H1 (cell line): ENCODE results near the gene SLC4A1. TPM values are rescaled to one million over a fixed set of nuclear protein-coding genes. Genes with fewer than 3 reads are reported as not detected.

Experiments used
- CTCF ChIA-PET: fragments of 300-600 bp; sonication (Branson Sonifier 250); formaldehyde crosslinking; loops from one replicate; lab custom pipeline; 2021; ENCODE audit not compliant: partially characterized antibody; lab: Charles Lee
- POLR2A ChIA-PET: fragments of 300-600 bp; sonication (Branson Sonifier 250); formaldehyde crosslinking; loops from one replicate; lab custom pipeline; 2021; ENCODE audit warnings: inconsistent platforms; ENCODE audit not compliant: partially characterized antibody; lab: Charles Lee
- DNase-seq, 2 experiments: peaks; one replicate each; pipeline versions ENCODE4 v3.0.0 to v3.0.0-alpha.2; 2010 to 2022; ENCODE audit warnings: low spot score in 2 of 2, low read depth in 1 of 2, mixed read lengths in 1 of 2
- FAIRE-seq: peaks from 2 replicates; lab custom pipeline; 2011; peaks lifted over from hg19 to GRCh38; lab: Jason Lieb, UNC
- H2AFZ ChIP-seq: 2 replicates; pipeline ENCODE4 v1.8.1; 2012; ENCODE audit warnings: low read length, inconsistent platforms
- H2AK5ac ChIP-seq: 2 replicates; pipeline ENCODE4 v1.6.1; 2013; ENCODE audit warnings: low read depth, low read length
- H2BK120ac ChIP-seq: replicated peaks from 2 replicates; pipeline ENCODE3; 2013; ENCODE audit warnings: low read depth, low read length, inconsistent platforms
- H2BK12ac ChIP-seq: 2 replicates; pipeline ENCODE4 v1.6.1; 2013; ENCODE audit warnings: low read depth, low read length
- H2BK15ac ChIP-seq: 2 replicates; pipeline ENCODE4 v1.6.1; 2013; ENCODE audit warnings: low read length
- H2BK20ac ChIP-seq: 2 replicates; pipeline ENCODE4 v1.6.1; 2013; ENCODE audit warnings: low read length
- H2BK5ac ChIP-seq: 2 replicates; pipeline ENCODE4 v1.6.1; 2013; ENCODE audit warnings: low read depth, low read length
- H3K14ac ChIP-seq: 2 replicates; pipeline ENCODE4 v1.6.1; 2013; ENCODE audit warnings: inconsistent platforms; ENCODE audit not compliant: insufficient read length
- H3K18ac ChIP-seq: 2 replicates; pipeline ENCODE4 v1.6.1; 2013; ENCODE audit warnings: low read length; ENCODE audit errors: extremely low read depth
- H3K23ac ChIP-seq: 2 replicates; pipeline ENCODE4 v1.6.1; 2013; ENCODE audit warnings: inconsistent platforms; ENCODE audit not compliant: insufficient read length
- H3K23me2 ChIP-seq: 2 replicates; pipeline ENCODE4 v1.6.1; 2013; ENCODE audit warnings: low read depth, low read length
- H3K27ac ChIP-seq: 2 replicates; pipeline ENCODE4 v1.6.1; 2011; ENCODE audit warnings: low read depth, low read length, inconsistent platforms
- H3K27me3 ChIP-seq, 4 experiments: replicated peaks in 1 of 4; 1 replicate in 1 of 4; 2 replicates in 3 of 4; pipeline versions ENCODE4 v1.6.1 to v1.8.1; 2011 to 2013; ENCODE audit warnings: low read length in 3 of 4, mild to moderate bottlenecking in 3 of 4, inconsistent platforms in 2 of 4, mixed read lengths in 2 of 4, moderate library complexity in 1 of 4; ENCODE audit not compliant: control insufficient read depth in 3 of 4, insufficient read depth in 3 of 4; ENCODE audit errors: extremely low read depth in 1 of 4
- H3K36me3 ChIP-seq, 4 experiments: 2 replicates each; pipeline versions ENCODE4 v1.6.1 to v1.8.1; 2011 to 2013; ENCODE audit warnings: mild to moderate bottlenecking in 4 of 4, low read length in 3 of 4, moderate library complexity in 2 of 4, control low read depth in 1 of 4, inconsistent platforms in 1 of 4; ENCODE audit not compliant: insufficient read depth in 4 of 4, control insufficient read depth in 2 of 4
- H3K4ac ChIP-seq: replicated peaks from 2 replicates; pipeline ENCODE3; 2013; ENCODE audit warnings: low read length, low read depth, mixed read lengths, inconsistent platforms; ENCODE audit not compliant: insufficient read length
- H3K4me1 ChIP-seq, 4 experiments: replicated peaks in 1 of 4; 1 replicate in 1 of 4; 2 replicates in 3 of 4; pipeline versions ENCODE4 v1.6.1 to v1.8.1; 2011 to 2013; ENCODE audit warnings: low read length in 3 of 4, inconsistent platforms in 2 of 4, mixed read lengths in 1 of 4; ENCODE audit not compliant: insufficient read depth in 4 of 4, control insufficient read depth in 3 of 4
- H3K4me2 ChIP-seq, 2 experiments: 2 replicates each; pipeline versions ENCODE4 v1.6.1 to v1.8.1; 2011 to 2013; ENCODE audit warnings: low read depth in 2 of 2, low read length in 2 of 2, control low read depth in 1 of 2, inconsistent platforms in 1 of 2, mild to moderate bottlenecking in 1 of 2; ENCODE audit not compliant: insufficient read depth in 1 of 2
- H3K4me3 ChIP-seq, 4 experiments: fragments of 200-600, 300-600 bp in 1 of 4; sonication (generic), shearing (Covaris generic), sonication (Bioruptor Twin) in 1 of 4; 2 replicates each; pipeline versions ENCODE4 v1.5.1 to v1.8.1; 2011 to 2016; ENCODE audit warnings: low read length in 4 of 4, low read depth in 3 of 4, control low read depth in 2 of 4, inconsistent platforms in 2 of 4, mild to moderate bottlenecking in 2 of 4, mixed read lengths in 1 of 4, moderate library complexity in 1 of 4; ENCODE audit not compliant: insufficient read depth in 2 of 4; ENCODE audit errors: extremely low read depth in 1 of 4
- H3K56ac ChIP-seq: replicated peaks from 2 replicates; pipeline ENCODE3; 2013; ENCODE audit warnings: low read depth, mild to moderate bottlenecking, mixed read lengths, low read length, inconsistent platforms; ENCODE audit not compliant: insufficient read length
- H3K79me1 ChIP-seq: 2 replicates; pipeline ENCODE4 v1.6.1; 2013; ENCODE audit warnings: low read depth, low read length, control low read depth
- H3K79me2 ChIP-seq, 2 experiments: 2 replicates each; pipeline versions ENCODE4 v1.6.1 to v1.8.1; 2012 to 2013; ENCODE audit warnings: low read length in 2 of 2, mild to moderate bottlenecking in 2 of 2, inconsistent platforms in 1 of 2; ENCODE audit not compliant: insufficient read depth in 2 of 2, control insufficient read depth in 1 of 2
- H3K9ac ChIP-seq, 4 experiments: replicated peaks in 1 of 4; 1 replicate in 1 of 4; 2 replicates in 3 of 4; pipeline versions ENCODE4 v1.6.1 to v1.8.1; 2011 to 2013; ENCODE audit warnings: low read depth in 3 of 4, low read length in 3 of 4, control low read depth in 2 of 4, mild to moderate bottlenecking in 2 of 4, moderate library complexity in 2 of 4, inconsistent platforms in 1 of 4; ENCODE audit errors: extremely low read depth in 1 of 4
- H3K9me3 ChIP-seq, 2 experiments: 2 replicates each; pipeline versions ENCODE4 v1.6.1 to v1.8.1; 2012 to 2013; ENCODE audit warnings: mild to moderate bottlenecking in 2 of 2, moderate library complexity in 2 of 2, control low read depth in 1 of 2, inconsistent platforms in 1 of 2, low read depth in 1 of 2, low read length in 1 of 2, mixed read lengths in 1 of 2; ENCODE audit not compliant: insufficient read depth in 2 of 2
- H4K20me1 ChIP-seq, 2 experiments: replicated peaks in 1 of 2; 2 replicates each; pipeline versions ENCODE3 to v1.8.1; 2011 to 2013; ENCODE audit warnings: inconsistent platforms in 2 of 2, low read length in 2 of 2, mild to moderate bottlenecking in 1 of 2; ENCODE audit not compliant: insufficient read depth in 2 of 2, control insufficient read depth in 1 of 2
- H4K5ac ChIP-seq: 2 replicates; pipeline ENCODE4 v1.6.1; 2013; ENCODE audit warnings: low read length, low read depth, mixed read lengths, inconsistent platforms; ENCODE audit not compliant: insufficient read length
- H4K8ac ChIP-seq: 2 replicates; pipeline ENCODE4 v1.8.0; 2013; ENCODE audit warnings: mild to moderate bottlenecking, moderate library complexity, low read length, inconsistent platforms; ENCODE audit not compliant: insufficient read depth; ENCODE audit errors: extremely low read depth
- H4K91ac ChIP-seq: replicated peaks from 2 replicates; pipeline ENCODE3; 2013; ENCODE audit warnings: low read length, mixed read lengths, inconsistent platforms; ENCODE audit not compliant: insufficient read length
- HDAC2 ChIP-seq, 2 experiments: fragments of 300-600 bp in 1 of 2; sonication (generic) in 1 of 2; IDR thresholded peaks; 2 replicates each; pipeline ENCODE4 v1.6.1; 2011 to 2012; ENCODE audit warnings: low read depth in 2 of 2, low read length in 2 of 2, mild to moderate bottlenecking in 2 of 2, moderate library complexity in 2 of 2, borderline replicate concordance in 1 of 2, inconsistent platforms in 1 of 2
- PHF8 ChIP-seq: fragments of 200-600 bp; sonication (generic); conservative IDR thresholded peaks from 2 replicates; pipeline ENCODE4 v1.7.1; 2012; ENCODE audit warnings: low read depth, mild to moderate bottlenecking, inconsistent platforms, low read length, moderate library complexity
- RAD21 ChIP-seq, 2 experiments: IDR thresholded peaks in 1 of 2; conservative IDR thresholded peaks in 1 of 2; 2 replicates each; pipeline ENCODE4 v1.6.1; 2011; ENCODE audit warnings: low read depth in 2 of 2, low read length in 2 of 2, improper control_type of control experiment in 1 of 2, inconsistent platforms in 1 of 2, mild to moderate bottlenecking in 1 of 2, moderate library complexity in 1 of 2
- RXRA ChIP-seq: IDR thresholded peaks from 2 replicates; pipeline ENCODE4 v1.6.1; 2011; ENCODE audit warnings: low read depth, mild to moderate bottlenecking, low read length, moderate library complexity; ENCODE audit not compliant: insufficient read depth
- SIRT6 ChIP-seq: IDR thresholded peaks from one replicate; pipeline ENCODE4 v1.7.1; 2012; ENCODE audit warnings: low read length, inconsistent platforms
- WGBS, 2 experiments: shearing (Covaris generic) in 1 of 2; methylation state at CpG; one replicate each; pipeline versions ENCODE4 v1.1.6 to v1.1.7; 2013 to 2015; ENCODE audit warnings: low lambda C conversion rate in 2 of 2, mixed read lengths in 2 of 2, inconsistent platforms in 1 of 2, low coverage in 1 of 2, missing lambda C conversion rate in 1 of 2; ENCODE audit not compliant: insufficient replicate concordance in 2 of 2, insufficient coverage in 1 of 2, insufficient read length in 1 of 2; ENCODE audit errors: extremely low coverage in 1 of 2, missing lambda C conversion rate in 1 of 2; 5-methylcytosine and 5-hydroxymethylcytosine counted together
- polyA plus RNA-seq, 7 experiments: library from polyadenylated mRNA; depleted of rRNA in 3 of 7; stranded (reverse) in 5 of 7; unstranded in 2 of 7; fragments of >200 nt in 5 of 7; fragments of 200-250 nt in 2 of 7; gene quantifications; 1 replicate in 5 of 7; 2 replicates in 1 of 7; 4 replicates in 1 of 7; pipeline versions ENCODE4 v1.2.1 to v1.2.3, GENCODE V29; 2011 to 2013; ENCODE audit warnings: missing spikeins in 2 of 7, mixed read lengths in 2 of 7
- total RNA-seq: library from RNA; stranded (reverse); fragmentation: NEBNext Ultra II Directional; extraction: Animal tissue kit (Norgen Biotek cat#: 25700); gene quantifications from 2 replicates; pipeline ENCODE4 v1.2.1, GENCODE V29; 2021
- TF ChIP-seq, protein P1 (sequence below), 3 experiments: IDR thresholded peaks; 1 replicate in 2 of 3; 2 replicates in 1 of 3; pipeline versions ENCODE4 v1.5.1 to v1.6.1; 2011; ENCODE audit warnings: low read length in 3 of 3, mild to moderate bottlenecking in 3 of 3, inconsistent platforms in 2 of 3, low read depth in 1 of 3, moderate library complexity in 1 of 3; ENCODE audit not compliant: insufficient read depth in 1 of 3; ENCODE audit errors: control extremely low read depth in 1 of 3

SLC4A1 gene
- total and polyA plus RNA-seq, 2 of the 8 experiments (the other 6 are each of a cell fraction or from before 2014, with no cell fraction given): 0.08 TPM; not detected in 1

- H2BK5ac ChIP-seq: no peak overlapping the region
- CTCF ChIA-PET: interaction anchor here (0.5 to 1.3 kb wide), 4 partner anchors 47 to 73 kb away, joined by 3 to 5 read pairs (median 3); no protein-coding TSS in a partner anchor
These were observed 15.5 kb upstream of the SLC4A1 start for GRCh38 chr17:44283344-44284023.

More at GRCh38 chr17:44283344-44284023, 15.5 kb upstream of the SLC4A1 start:
- no peak for FAIRE-seq
- H3K27me3 ChIP-seq: 0 out of 7 replicates have a peak, but pooled peaks cover 0 to 2% (median 0%) of the 10 kb centered on the region in 4 experiments
- H3K79me2 ChIP-seq: no peaks in the 10 kb centered on the region
- no peak overlapping the region for H3K27ac ChIP-seq
- no peak overlapping the region for H4K91ac ChIP-seq
- H3K4ac ChIP-seq: no peak overlapping the region
- no peak overlapping the region for H2BK120ac ChIP-seq
- TF ChIP-seq HDAC2 (IDR thresholded peaks at IDR 0.05; ENCODE audit: borderline replicate concordance in 1 of 2, low read depth in 2 of 2, low read length in 2 of 2): no peak
- TF ChIP-seq, protein P1, sequence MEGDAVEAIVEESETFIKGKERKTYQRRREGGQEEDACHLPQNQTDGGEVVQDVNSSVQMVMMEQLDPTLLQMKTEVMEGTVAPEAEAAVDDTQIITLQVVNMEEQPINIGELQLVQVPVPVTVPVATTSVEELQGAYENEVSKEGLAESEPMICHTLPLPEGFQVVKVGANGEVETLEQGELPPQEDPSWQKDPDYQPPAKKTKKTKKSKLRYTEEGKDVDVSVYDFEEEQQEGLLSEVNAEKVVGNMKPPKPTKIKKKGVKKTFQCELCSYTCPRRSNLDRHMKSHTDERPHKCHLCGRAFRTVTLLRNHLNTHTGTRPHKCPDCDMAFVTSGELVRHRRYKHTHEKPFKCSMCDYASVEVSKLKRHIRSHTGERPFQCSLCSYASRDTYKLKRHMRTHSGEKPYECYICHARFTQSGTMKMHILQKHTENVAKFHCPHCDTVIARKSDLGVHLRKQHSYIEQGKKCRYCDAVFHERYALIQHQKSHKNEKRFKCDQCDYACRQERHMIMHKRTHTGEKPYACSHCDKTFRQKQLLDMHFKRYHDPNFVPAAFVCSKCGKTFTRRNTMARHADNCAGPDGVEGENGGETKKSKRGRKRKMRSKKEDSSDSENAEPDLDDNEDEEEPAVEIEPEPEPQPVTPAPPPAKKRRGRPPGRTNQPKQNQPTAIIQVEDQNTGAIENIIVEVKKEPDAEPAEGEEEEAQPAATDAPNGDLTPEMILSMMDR (IDR thresholded peaks at IDR 0.05; ENCODE audit: control extremely low read depth in 1 of 3, insufficient read depth in 1 of 3, low read depth in 1 of 3, low read length in 3 of 3): no peak
- TF ChIP-seq RAD21 (IDR thresholded peaks at IDR 0.05 in 1 of 2, conservative IDR thresholded peaks at IDR 0.05 in 1 of 2; ENCODE audit: low read depth in 2 of 2, low read length in 2 of 2): no peak
- no peak for TF ChIP-seq RXRA
- no peak for TF ChIP-seq SIRT6
- no peak for TF ChIP-seq PHF8
- TF ChIP-seq, all 59 proteins: peak for 0
- H3K23ac ChIP-seq: no peak overlapping the region
- H4K8ac ChIP-seq: no peak overlapping the region
- no peak overlapping the region for H2AK5ac ChIP-seq
- no peak overlapping the region for H2BK20ac ChIP-seq
- no peak for DNase-seq
- H2BK12ac ChIP-seq: no peak overlapping the region
- H3K18ac ChIP-seq: no peak overlapping the region
- H3K4me2 ChIP-seq: no peak overlapping the region
- H2BK15ac ChIP-seq: no peak overlapping the region
- no peak overlapping the region for H3K14ac ChIP-seq
- H3K4me3 ChIP-seq: no peak overlapping the region
- 90% methylated on average over 8 of the region's 8 CpGs; no CpG with 5 or more reads in 1 of the 2 experiments for WGBS, 2 experiments
- H3K9me3 ChIP-seq: no peaks in the 10 kb centered on the region
- H3K36me3 ChIP-seq: no peaks in the 10 kb centered on the region
- peaks cover 0 to 12% (median 7%) of the 10 kb centered on the region in 4 experiments; a peak in 6 of 7 replicates for H3K4me1 ChIP-seq
- no peaks in the 10 kb centered on the region for H3K79me1 ChIP-seq
- no peaks in the 10 kb centered on the region for H4K20me1 ChIP-seq
- no peak overlapping the region for H4K5ac ChIP-seq
- no peak overlapping the region for H3K9ac ChIP-seq
- H3K56ac ChIP-seq: no peak overlapping the region
- H3K23me2 ChIP-seq: no peaks in the 10 kb centered on the region
- POLR2A ChIA-PET: interaction anchor here (1.6 kb wide), 1 partner anchor 10 kb away, joined by 5 read pairs; no protein-coding TSS in a partner anchor
- no peak overlapping the region for H2AFZ ChIP-seq
